ENCODE data around the gene LACTBL1. TPM values are rescaled to one million over a fixed set of nuclear protein-coding genes. Genes with fewer than 3 reads are reported as not detected.
A peak's percentile ranks its signal among the peaks of the same experiment; 100 is the strongest.

Gene LACTBL1
- total and polyA plus RNA-seq, 2 of the 8 experiments (the other 6 are each of a cell fraction or from before 2014, with no cell fraction given): not detected

GRCh38 chr1:23019863-23020625, 47.4 kb upstream of the LACTBL1 start:
- Histone ChIP-seq H3K27ac (ENCODE audit: low read depth, low read length) (peak overlapping the region; percentile 83), H2AK5ac (ENCODE audit: low read depth, low read length) (no peak overlapping the region), H2BK120ac (replicated peaks; ENCODE audit: low read depth, low read length) (no peak overlapping the region), H3K23me2 (ENCODE audit: low read depth, low read length) (peaks cover 5% of the 10 kb centered on the region; the same call in 1 of the 2 replicates), H3K4me2 (ENCODE audit: insufficient read depth in 1 of 2, low read depth in 2 of 2, low read length in 2 of 2) (peak overlapping the region; percentile 68 to 89), H3K79me2 (ENCODE audit: control insufficient read depth in 1 of 2, insufficient read depth in 2 of 2, low read length in 2 of 2) (peaks cover 52 to 61% of the 10 kb centered on the region in 2 experiments), H4K20me1 (replicated peaks in 1 of 2; ENCODE audit: control insufficient read depth in 1 of 2, insufficient read depth in 2 of 2, low read length in 2 of 2) (peaks cover 6 to 7% of the 10 kb centered on the region in 2 experiments), H3K18ac (ENCODE audit: extremely low read depth, low read length) (peak overlapping the region; percentile 93), H2BK20ac (ENCODE audit: low read length) (no peak overlapping the region), H2BK12ac (ENCODE audit: low read depth, low read length) (peak overlapping the region; percentile 19; the same call in 1 of the 2 replicates), H3K9me3 (ENCODE audit: insufficient read depth in 2 of 2, low read depth in 1 of 2, low read length in 1 of 2) (peaks cover 0 to 14% of the 10 kb centered on the region in 2 experiments; a peak in 2 of 4 replicates), H3K14ac (ENCODE audit: insufficient read length) (no peak overlapping the region), H3K4me1 (replicated peaks in 1 of 4; ENCODE audit: control insufficient read depth in 3 of 4, insufficient read depth in 4 of 4, low read length in 3 of 4) (no peaks in the 10 kb centered on the region; a peak in 1 of 7 replicates), H4K91ac (replicated peaks; ENCODE audit: insufficient read length, low read length) (peak overlapping the region; percentile 89), H3K23ac (ENCODE audit: insufficient read length) (no peak overlapping the region), H3K4me3 (ENCODE audit: extremely low read depth in 1 of 4, insufficient read depth in 2 of 4, low read depth in 3 of 4, low read length in 4 of 4) (peak overlapping the region; percentile 67 to 96 (median 96)), H2AFZ (ENCODE audit: low read length) (no peak overlapping the region), H3K4ac (replicated peaks; ENCODE audit: insufficient read length, low read depth, low read length) (peak overlapping the region; percentile 87), H3K9ac (replicated peaks in 1 of 4; ENCODE audit: extremely low read depth in 1 of 4, low read depth in 3 of 4, low read length in 3 of 4) (peak overlapping the region; percentile 70 to 98 (median 90)), H2BK15ac (ENCODE audit: low read length) (no peak overlapping the region), H3K79me1 (ENCODE audit: low read depth, low read length) (no peaks in the 10 kb centered on the region), H2BK5ac (ENCODE audit: low read depth, low read length) (peak overlapping the region; percentile 92), H4K8ac (ENCODE audit: extremely low read depth, insufficient read depth, low read length) (peak overlapping the region; percentile 97), H3K56ac (replicated peaks; ENCODE audit: insufficient read length, low read depth, low read length) (peak overlapping the region; percentile 86), H3K36me3 (ENCODE audit: control insufficient read depth in 2 of 4, insufficient read depth in 4 of 4, low read length in 3 of 4) (peaks cover 0 to 3% (median 0%) of the 10 kb centered on the region in 4 experiments; a peak in 2 of 8 replicates), H3K27me3 (replicated peaks in 1 of 4; ENCODE audit: control insufficient read depth in 3 of 4, extremely low read depth in 1 of 4, insufficient read depth in 3 of 4, low read length in 3 of 4) (no peaks in the 10 kb centered on the region), H4K5ac (ENCODE audit: insufficient read length, low read depth, low read length) (peak overlapping the region; percentile 90)
- FAIRE-seq: no peak
- no peak for DNase-seq (ENCODE audit: low read depth in 1 of 2, low spot score in 2 of 2)
- WGBS, 2 experiments (ENCODE audit: extremely low coverage in 1 of 2, insufficient coverage in 1 of 2, insufficient read length in 1 of 2, insufficient replicate concordance in 2 of 2, low coverage in 1 of 2, low lambda C conversion rate in 2 of 2, missing lambda C conversion rate in 1 of 2): 2% methylated on average over 39 of the region's 42 CpGs; no CpG with 5 or more reads in 1 of the 2 experiments
- ChIA-PET CTCF (ENCODE audit: partially characterized antibody) (interaction anchor here (1.2 to 2.4 kb wide), 4 partner anchors 12 to 197 kb away, joined by 3 to 9 read pairs (median 4); partner anchors contain the start of gene HTR1D), POLR2A (ENCODE audit: partially characterized antibody) (interaction anchor here (0.5 to 2.9 kb wide), 20 partner anchors 9 to 338 kb away, joined by 3 to 18 read pairs (median 4); partner anchors contain the start of gene LACTBL1)
- no peak for TF ChIP-seq BACH1 (IDR thresholded peaks at IDR 0.05; ENCODE audit: low read length)
- no peak for TF ChIP-seq EZH2 (IDR thresholded peaks at IDR 0.05; ENCODE audit: low read depth, low read length, severe bottlenecking)
- TF ChIP-seq, protein P1, sequence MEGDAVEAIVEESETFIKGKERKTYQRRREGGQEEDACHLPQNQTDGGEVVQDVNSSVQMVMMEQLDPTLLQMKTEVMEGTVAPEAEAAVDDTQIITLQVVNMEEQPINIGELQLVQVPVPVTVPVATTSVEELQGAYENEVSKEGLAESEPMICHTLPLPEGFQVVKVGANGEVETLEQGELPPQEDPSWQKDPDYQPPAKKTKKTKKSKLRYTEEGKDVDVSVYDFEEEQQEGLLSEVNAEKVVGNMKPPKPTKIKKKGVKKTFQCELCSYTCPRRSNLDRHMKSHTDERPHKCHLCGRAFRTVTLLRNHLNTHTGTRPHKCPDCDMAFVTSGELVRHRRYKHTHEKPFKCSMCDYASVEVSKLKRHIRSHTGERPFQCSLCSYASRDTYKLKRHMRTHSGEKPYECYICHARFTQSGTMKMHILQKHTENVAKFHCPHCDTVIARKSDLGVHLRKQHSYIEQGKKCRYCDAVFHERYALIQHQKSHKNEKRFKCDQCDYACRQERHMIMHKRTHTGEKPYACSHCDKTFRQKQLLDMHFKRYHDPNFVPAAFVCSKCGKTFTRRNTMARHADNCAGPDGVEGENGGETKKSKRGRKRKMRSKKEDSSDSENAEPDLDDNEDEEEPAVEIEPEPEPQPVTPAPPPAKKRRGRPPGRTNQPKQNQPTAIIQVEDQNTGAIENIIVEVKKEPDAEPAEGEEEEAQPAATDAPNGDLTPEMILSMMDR (IDR thresholded peaks at IDR 0.05; ENCODE audit: control extremely low read depth in 1 of 3, insufficient read depth in 1 of 3, low read depth in 1 of 3, low read length in 3 of 3): no peak
- TF ChIP-seq SUZ12 (IDR thresholded peaks at IDR 0.05; ENCODE audit: low read length): no peak
- no peak for TF ChIP-seq SP1 (IDR thresholded peaks at IDR 0.05; ENCODE audit: low read depth, low read length)
- TF ChIP-seq BCL11A (IDR thresholded peaks at IDR 0.05; ENCODE audit: low read depth in 2 of 2, low read length in 2 of 2): no peak
- TF ChIP-seq RFX5 (IDR thresholded peaks at IDR 0.05; ENCODE audit: borderline replicate concordance, low read depth, low read length): no peak
- no peak for TF ChIP-seq RBBP5 (IDR thresholded peaks at IDR 0.05; ENCODE audit: borderline replicate concordance, low read depth, low read length)
- no peak for TF ChIP-seq FOSL1 (IDR thresholded peaks at IDR 0.05; ENCODE audit: insufficient read depth, low read depth, low read length)

Measured in H1 (cell line).